ENCODE results near the gene GINS1. TPM values are rescaled to one million over a fixed set of nuclear protein-coding genes. Genes with fewer than 3 reads are reported as not detected.
A peak's percentile ranks its signal among the peaks of the same experiment; 100 is the strongest.

Gene GINS1
- 10 to 100 TPM; 26.3 to 26.6 TPM for total RNA-seq

DNA sequence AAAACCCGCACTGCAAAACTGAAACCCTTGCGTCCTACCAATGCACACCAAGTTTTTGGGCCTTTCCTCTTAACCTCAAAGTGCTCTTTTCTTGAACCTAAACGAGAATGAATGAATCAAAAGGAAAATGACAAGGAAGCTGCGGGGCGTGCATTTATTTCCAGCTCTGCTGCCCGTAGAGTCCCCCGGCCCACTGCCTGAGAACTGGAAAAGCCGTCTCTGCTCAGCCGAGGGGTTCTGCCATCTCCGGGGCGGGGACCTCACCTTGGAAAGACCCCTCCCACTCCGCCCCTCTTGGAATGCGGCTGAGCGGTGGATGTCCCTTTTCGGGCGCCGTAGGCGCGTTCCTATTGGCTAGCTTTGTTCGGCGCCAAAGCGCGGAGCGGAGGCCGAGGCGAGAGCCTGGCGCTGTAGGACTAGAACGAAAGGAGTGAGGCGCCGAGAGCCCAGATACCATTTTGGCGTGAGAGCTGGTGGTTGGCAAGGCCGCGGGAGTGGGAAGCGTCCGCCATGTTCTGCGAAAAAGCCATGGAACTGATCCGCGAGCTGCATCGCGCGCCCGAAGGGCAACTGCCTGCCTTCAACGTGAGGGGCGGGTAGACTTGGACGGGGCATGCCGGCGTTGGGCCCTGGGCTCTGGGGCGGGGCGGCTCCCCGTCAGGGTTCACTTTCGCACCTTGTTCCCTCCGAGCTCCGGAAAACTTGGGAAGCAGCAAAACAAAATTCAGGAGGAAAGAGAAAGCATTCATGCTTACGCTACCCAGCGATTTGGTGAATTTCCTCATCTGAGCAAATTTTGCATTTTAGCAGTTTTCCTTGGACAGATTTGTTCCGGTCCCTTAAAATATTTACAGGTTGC, at the start of gene GINS1:
GINS1 (plus strand) TSS at position 363 of the 859 bp plus-strand sequence; CDS start at position 511, 148 bp downstream.
- peak within 1 kb of the TSS; percentile 95 to 96 for H3K27ac Mint-ChIP-seq
- ATAC-seq: peak; percentile 89 to 94
- DNase-seq (ENCODE audit: low spot score in 2 of 2): peak; percentile 86 to 93
- peaks cover 8 to 14% of the 10 kb centered on the region in 2 donors for H3K9me3 Mint-ChIP-seq
- peaks cover 30 to 37% of the 10 kb centered on the region in 2 donors for H3K36me3 Mint-ChIP-seq

DNA sequence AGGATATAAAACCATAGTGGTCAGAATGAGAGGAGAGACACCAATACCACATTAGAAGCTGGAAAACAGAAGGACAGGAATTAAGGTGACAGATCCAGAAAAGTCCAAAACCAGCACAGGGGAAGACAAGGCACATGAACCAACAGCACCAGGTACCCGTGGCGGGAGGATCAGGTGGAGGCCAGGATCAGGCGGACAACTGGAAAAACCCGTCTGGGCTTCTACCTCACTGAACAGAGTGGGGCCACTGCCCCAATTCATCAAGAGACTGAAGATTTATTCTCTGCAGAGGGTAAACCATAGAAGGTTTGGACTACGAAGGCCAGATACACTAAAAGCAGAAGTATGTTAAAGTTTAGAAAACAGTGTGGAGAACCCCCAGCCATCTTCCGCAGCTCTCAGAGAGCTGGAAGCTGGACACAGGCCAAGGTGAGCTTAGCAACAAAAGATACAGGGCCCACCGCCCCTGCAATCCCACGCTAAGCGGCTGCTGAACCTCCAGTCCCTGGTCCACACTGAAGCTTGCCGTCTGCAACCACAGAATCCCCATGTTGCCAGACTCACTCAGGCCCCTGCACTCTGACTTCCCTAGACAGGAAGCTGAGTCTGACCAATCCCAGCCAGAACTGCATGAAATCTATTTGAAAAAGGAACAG, 46.7 kb upstream of the GINS1 start:
- no peaks in the 10 kb centered on the region for H3K9me3 Mint-ChIP-seq
- H3K36me3 Mint-ChIP-seq: peaks cover 4 to 9% of the 10 kb centered on the region in 2 donors
- no peak overlapping the region for H3K27ac Mint-ChIP-seq
- ATAC-seq: no peak
- DNase-seq (ENCODE audit: low spot score in 2 of 2): no peak

DNA sequence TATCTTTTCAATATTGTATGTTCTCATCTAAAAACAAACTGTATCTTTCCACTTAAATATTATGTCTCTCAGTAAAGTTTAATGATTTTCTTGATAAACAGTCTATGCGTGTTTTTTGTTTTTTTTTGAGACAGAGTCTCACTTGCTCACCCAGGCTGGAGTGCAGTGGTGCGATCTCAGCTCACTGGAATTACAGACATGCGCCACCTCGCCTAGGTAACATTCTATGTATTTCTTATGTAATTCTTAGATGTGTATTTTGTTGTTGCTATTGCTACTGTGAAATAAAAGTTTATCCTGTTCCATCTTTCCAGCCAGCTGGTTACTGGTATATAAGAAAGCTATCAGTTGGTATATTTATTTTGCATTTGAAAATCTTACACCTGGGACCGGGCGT, 46.2 kb upstream of the GINS1 start:
- no peaks in the 10 kb centered on the region for H3K9me3 Mint-ChIP-seq

DNA sequence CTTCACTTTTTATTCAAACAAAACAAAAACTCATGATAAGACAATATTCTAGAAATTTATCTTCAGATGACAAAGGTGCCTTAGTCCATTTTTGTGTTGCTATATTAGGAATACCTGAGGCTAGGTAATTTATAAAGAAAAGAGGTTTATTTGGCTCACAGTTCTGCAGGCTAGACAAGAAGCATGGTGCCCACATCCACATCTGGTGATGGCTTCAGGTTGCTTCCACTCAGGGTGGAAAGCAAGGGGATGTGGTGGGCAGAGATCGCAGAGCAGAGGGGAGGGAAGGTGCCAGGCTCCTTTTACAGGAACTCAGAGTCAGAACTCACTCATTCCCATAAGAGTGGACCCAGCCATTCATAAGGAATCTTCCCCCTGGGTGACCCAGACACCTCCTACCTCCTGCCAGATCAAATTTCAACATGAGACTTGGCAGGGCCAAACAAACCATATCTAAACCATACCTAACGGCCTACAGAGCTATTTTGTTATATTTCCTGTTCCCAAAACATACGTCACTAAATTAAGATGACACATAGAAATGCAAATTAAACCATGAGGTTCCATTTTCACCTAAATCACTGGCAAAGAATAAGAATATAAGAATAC, 43.2 kb upstream of the GINS1 start:
- Mint-ChIP-seq H3K27ac (no peak overlapping the region), H3K9me3 (peaks cover 0 to 7% of the 10 kb centered on the region in 2 donors), H3K36me3 (peaks cover 4 to 15% of the 10 kb centered on the region in 2 donors)
- ATAC-seq (no peak), DNase-seq (ENCODE audit: low spot score in 2 of 2) (no peak)

More for the DNA sequence above, 46.2 kb upstream of the GINS1 start:
- DNase-seq (ENCODE audit: low spot score in 2 of 2) (no peak), ATAC-seq (no peak)
- H3K27ac Mint-ChIP-seq: no peak overlapping the region
- H3K36me3 Mint-ChIP-seq: peaks cover 4 to 9% of the 10 kb centered on the region in 2 donors

DNA sequence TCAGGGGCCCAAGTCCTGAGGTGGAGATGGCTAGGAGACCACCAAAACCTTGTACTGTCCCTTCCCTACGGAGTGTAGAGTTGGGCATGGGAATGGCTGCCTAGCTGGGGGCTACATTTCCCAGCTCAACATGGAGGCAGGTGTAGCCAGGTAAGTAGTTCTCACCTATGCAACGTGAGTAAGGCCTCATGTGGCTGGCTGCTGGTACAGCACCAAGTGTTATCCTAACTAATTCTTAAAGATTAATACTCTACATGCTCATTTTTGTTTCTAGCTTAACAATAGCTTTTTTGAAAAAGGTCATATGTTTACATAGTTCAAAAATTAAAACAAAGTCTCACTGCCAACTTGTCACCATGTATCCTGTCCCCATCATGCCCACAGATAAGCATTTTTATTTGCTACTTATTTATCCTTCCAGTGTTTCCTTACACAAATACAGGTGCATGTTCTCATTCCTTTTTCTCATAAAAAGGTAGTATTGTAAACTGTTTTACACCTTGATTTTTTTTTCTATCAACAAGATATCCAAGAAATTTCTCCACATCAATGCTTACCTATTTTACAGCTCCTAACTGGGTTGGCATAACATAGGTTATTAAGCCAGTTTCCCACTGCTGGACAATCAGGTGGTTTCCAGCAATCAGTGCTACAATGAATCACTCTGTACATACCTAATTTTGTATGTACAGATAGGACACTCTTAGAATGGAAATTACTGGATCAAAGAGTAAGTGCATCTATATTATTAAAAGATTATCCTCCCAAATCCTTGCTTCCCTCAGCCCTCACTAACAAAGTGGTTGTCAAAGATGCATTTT, 42.4 kb upstream of the GINS1 start:
- DNase-seq (ENCODE audit: low spot score in 2 of 2): no peak
- peaks cover 4 to 15% of the 10 kb centered on the region in 2 donors for H3K36me3 Mint-ChIP-seq
- H3K9me3 Mint-ChIP-seq: peaks cover 0 to 7% of the 10 kb centered on the region in 2 donors
- ATAC-seq: no peak
- H3K27ac Mint-ChIP-seq: no peak overlapping the region

DNA sequence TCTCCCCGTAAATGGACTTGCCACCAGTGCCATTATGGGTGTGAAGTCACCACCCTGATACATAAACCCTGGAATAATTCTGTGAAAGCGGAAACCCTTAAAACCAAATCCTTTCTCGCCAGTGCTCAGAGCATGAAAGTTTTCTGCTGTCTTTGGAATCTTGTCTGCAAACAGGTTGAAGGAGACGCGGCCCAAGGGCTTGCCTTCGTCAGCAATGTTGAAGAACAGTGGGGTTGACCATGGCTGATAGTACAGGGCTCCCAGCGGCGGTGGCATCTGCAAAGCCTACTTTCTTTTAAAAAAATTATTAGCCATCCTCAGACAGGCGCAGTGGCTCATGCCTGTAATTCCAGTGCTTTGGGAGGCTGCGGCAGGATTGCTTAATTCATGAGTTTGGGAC, 38.9 kb upstream of the GINS1 start:
- peaks cover 0 to 7% of the 10 kb centered on the region in 2 donors for H3K9me3 Mint-ChIP-seq
- ATAC-seq: no peak

DNA sequence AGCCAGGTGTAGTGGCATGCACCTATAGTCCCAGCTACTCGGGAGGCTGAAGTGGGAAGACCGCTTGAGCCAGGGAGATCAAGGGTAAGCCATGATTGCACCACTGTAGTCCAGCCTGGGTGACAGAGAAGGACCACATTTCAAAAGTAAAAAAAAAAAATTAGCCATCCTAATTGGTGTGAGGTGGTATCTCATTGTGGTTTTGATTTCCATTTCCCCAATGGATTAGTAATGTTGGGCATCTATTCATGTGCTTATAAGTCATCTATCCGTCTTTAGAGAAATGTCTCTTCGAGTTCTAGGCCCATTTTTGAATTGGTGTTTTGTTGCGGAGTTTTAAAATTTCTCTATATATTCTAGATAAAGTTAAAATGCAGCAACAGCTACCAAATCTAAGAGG, 38.5 kb upstream of the GINS1 start:
- DNase-seq (ENCODE audit: low spot score in 2 of 2): no peak
- Mint-ChIP-seq H3K27ac (no peak overlapping the region), H3K36me3 (peaks cover 10 to 13% of the 10 kb centered on the region in 2 donors), H3K9me3 (peaks cover 0 to 7% of the 10 kb centered on the region in 2 donors)
- ATAC-seq: no peak

More for the DNA sequence above, 38.9 kb upstream of the GINS1 start:
- Mint-ChIP-seq H3K27ac (no peak overlapping the region), H3K36me3 (peaks cover 5 to 15% of the 10 kb centered on the region in 2 donors)
- DNase-seq (ENCODE audit: low spot score in 2 of 2): no peak

DNA sequence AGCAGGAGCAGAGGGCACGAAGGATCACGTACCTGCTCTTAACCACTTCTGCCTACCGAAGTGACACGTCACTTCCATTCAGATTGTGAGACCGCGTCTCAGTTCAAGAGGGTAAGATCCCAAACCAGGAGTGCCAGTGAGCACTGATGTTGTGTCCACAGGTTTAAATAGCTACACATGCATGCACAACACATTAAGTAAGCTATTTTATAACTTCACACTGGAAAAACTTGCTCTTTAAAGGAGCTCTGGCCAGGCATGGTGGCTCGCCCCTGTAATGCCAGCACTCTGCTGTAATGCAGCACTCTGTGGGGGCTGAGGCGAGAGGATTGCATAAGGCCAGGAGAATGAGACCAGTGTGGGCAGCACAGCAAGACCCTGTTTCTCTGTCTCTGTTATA, 37.9 kb upstream of the GINS1 start:
- Mint-ChIP-seq H3K36me3 (peaks cover 13% of the 10 kb centered on the region in 2 donors), H3K27ac (no peak overlapping the region), H3K9me3 (peaks cover 0 to 7% of the 10 kb centered on the region in 2 donors)
- ATAC-seq (no peak), DNase-seq (ENCODE audit: low spot score in 2 of 2) (no peak)

DNA sequence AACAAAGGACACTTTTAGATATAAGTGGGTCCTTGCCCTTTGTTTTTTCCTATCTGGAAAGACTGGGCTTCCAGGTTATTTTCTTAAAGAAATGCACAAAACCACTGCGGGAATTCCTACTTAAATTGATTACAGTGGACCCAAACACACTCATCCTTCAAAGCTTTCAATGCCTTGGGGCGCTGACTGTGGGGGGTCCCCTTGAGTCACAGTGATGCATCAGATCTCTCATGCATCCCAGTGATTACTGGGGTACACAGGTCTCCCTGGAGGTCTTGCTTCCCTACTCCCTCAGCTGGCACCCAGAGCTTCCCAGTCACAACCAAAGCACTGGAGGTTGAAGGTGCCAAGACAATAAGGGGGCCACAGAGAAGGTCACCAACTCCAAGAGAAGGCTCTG, 37.5 kb upstream of the GINS1 start:
- Mint-ChIP-seq H3K27ac (no peak overlapping the region), H3K36me3 (peaks cover 13 to 15% of the 10 kb centered on the region in 2 donors), H3K9me3 (peaks cover 0 to 7% of the 10 kb centered on the region in 2 donors)
- DNase-seq (ENCODE audit: low spot score in 2 of 2): no peak
- ATAC-seq: no peak

DNA sequence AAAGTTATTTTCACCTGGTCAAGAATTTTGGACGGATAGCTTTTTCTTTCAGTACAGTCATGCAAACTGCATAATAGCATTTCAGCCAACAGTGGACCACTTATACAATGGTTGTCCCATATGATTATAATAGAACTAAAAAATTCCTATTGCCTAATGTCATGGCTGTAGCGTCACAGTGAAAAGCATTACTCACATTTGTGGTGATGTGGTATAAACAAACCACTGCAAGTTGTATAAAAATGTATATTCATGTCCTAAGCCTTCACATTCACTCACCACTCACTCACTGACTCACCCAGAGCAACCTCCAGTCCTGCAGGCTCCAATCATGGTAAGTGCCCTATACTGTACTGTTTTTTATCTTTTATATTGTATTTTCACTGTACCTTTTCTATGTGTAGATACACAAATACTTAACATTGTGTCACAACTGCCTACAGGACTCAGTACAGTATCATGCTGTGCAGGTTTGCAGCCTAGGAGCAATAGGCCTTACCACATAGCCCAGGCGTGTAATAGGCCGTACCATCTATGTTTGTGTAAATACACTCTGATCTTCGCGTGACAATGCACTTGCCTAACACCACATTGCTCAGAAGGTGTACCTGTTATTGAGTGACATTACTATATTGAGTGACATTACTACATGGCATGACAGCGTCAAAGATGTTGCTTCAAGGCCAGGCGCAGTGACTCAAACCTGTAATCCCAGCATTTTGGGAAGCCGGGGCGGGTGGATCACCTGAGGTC, 34.7 kb upstream of the GINS1 start:
- peaks cover 9% of the 10 kb centered on the region in 2 donors for H3K36me3 Mint-ChIP-seq
- ATAC-seq (peak; percentile 93), DNase-seq (ENCODE audit: low spot score in 2 of 2) (no peak)
- no peak overlapping the region for H3K27ac Mint-ChIP-seq
- peaks cover 0 to 2% of the 10 kb centered on the region in 2 donors for H3K9me3 Mint-ChIP-seq

DNA sequence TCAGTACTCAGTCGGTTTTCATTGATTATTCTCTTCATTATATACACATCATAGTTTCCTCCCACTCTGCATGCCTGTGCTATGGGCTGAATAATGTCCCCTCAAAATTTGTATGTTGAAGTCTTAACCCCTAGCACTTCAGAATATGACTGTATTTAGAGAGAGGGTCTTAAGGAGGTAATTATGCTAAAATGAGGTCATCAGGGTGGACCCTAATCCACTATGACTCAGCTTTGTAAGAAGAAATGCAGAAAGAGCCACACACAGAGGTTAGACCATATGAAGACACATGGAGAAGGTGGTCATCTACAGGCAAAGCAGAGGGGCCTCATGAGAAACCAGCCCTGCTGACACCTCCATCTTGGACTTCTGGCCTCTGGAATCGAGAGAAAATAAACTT, 32.6 kb upstream of the GINS1 start:
- Mint-ChIP-seq H3K36me3 (peaks cover 9% of the 10 kb centered on the region in 2 donors), H3K9me3 (no peaks in the 10 kb centered on the region), H3K27ac (no peak overlapping the region)
- ATAC-seq (no peak), DNase-seq (ENCODE audit: low spot score in 2 of 2) (no peak)

DNA sequence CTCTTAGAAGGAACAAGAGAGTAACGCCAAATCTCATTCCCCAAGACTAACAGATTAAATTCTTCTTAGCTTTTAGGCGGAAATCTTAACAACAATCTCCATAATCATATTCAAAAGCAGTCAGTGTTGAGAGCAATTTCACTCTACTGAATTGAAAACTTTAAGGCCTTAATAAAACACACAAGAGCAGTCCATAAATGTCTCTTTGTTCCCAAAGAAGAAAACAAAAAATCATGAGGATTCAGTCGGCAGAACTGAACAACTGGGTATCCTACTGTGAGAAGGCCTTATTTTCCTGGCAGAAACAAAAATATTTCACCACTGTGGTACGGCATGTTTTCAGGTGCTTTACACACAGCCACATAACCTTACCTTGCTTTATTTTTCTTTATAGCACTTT, 31.2 kb upstream of the GINS1 start:
- Mint-ChIP-seq H3K9me3 (no peaks in the 10 kb centered on the region), H3K36me3 (peaks cover 9 to 21% of the 10 kb centered on the region in 2 donors), H3K27ac (no peak overlapping the region)
- DNase-seq (ENCODE audit: low spot score in 2 of 2) (no peak), ATAC-seq (no peak)

DNA sequence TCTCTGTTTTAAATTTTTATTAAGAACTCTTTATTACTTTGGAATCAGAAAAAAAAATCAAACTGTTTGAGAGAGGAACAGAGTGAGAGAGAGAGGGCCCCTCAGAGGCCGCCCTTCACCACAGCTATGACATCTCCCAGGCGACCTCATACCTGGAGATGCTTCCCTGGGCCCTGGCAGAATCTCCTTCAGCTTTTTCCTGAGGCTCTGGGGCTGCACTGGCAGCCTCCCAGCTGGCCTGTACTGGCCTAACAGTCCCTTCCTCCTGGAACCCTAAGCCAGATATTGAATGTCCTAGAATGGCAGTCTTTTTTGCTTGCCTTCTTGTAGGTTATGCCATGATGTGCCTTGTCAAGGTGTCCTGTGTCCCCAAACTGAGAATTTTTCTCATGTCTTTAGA, 30.6 kb upstream of the GINS1 start:
- H3K9me3 Mint-ChIP-seq: no peaks in the 10 kb centered on the region
- no peak for ATAC-seq
- no peak overlapping the region for H3K27ac Mint-ChIP-seq
- peaks cover 9 to 22% of the 10 kb centered on the region in 2 donors for H3K36me3 Mint-ChIP-seq
- DNase-seq (ENCODE audit: low spot score in 2 of 2): no peak

DNA sequence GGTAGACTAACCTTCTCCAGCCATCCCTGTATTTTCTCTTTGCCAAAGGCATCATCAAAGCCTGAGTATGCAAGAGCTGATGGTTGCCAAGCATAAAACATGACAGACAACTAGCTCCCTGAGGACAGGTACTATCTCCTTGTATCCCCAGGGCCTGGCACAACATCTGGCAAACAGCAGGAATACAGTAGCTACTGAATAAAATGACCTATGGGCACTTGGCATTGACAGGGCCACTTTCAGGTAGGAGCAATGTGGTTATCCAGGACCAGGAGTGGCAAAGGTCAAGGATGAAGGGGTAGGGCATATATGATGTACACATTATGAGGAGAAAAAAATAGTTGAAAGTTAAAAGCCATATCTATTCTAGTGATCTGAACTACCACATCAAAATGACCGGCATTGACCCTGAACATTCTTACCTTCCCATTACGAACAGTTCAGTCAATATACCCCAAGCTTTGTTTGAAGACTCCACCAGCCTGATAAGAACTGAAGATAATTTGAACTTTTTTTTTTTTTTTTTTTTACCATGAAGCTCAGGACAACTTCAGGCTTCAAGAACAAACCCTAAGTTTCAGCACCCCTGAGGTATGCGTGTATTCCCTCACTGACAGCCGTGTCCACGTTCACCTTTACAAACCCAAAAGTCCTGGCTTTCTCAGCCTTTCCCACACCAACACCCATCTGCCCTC, 29.1 kb upstream of the GINS1 start:
- DNase-seq (ENCODE audit: low spot score in 2 of 2) (no peak), ATAC-seq (no peak)
- no peak overlapping the region for H3K27ac Mint-ChIP-seq
- H3K9me3 Mint-ChIP-seq: no peaks in the 10 kb centered on the region
- H3K36me3 Mint-ChIP-seq: peaks cover 9 to 22% of the 10 kb centered on the region in 2 donors
